Stimulated activated CD8-positive, alpha-beta memory T cell treated with anti-CD3 and anti-CD28 coated beads, Interleukin-15, amount 100 ng/mL, for 48 hours (primary cell): Measurements from ENCODE around the gene PROKR2.

Experiments
- DNase-seq, 2 donors: peaks; one replicate each; pipeline ENCODE4 v3.0.0-alpha.2; 2020; ENCODE audit warnings: low read depth in 2 of 2

Gene PROKR2

DNA sequence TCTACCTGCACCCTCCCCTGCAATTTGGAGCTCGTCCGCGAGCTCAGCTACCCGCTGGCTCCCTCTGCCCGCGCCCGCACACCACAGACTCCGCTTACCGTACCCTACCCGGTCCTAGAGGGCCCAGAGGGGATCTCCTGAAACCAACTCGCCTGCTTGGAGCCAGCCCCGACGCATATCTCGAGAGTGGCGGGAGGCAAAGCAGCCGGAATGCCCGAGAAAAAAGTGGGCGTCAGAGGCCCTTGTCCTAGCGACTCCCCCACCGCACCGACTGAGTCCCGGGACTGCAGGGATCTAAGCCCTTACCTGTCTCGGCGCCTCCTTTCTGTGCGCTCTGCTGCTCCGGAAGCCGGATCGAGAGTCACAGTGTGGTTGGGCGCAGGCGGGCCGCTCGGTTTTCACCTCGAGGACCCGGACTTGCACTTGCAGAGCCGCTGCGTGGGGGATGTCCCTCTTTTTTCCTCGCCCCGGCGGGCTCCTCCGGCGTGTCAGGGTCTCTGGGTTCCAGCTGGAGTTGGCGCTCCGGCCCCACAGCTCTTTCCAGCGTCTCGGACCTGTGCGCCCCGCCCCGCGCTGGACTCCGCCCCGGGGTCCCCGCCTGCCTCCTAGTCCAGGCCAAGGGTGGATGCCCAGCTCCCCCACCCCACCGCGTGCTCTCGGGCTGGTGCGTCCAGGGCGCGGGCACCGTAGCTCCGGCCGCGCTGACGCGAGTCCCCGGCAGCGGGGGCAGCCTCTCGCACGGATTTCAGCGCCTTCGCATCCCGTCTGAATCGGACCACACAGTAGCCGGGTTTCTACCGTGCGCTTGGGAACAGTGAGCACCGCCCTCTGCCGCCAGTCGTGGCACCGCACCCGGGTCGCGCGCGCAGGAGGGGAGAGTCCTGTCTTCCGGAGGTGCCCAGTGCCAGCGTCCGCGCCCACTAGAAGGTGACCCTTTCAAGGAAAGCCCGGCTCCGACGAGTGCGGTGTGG is at the start of gene PROKR2:
PROKR2 (minus strand) TSS at position 767 of the 971 bp plus-strand sequence. CDS start 2,585 bp downstream, outside the sequence.
- DNase-seq: peak in 1 of 2 donors; percentile 13

DNA sequence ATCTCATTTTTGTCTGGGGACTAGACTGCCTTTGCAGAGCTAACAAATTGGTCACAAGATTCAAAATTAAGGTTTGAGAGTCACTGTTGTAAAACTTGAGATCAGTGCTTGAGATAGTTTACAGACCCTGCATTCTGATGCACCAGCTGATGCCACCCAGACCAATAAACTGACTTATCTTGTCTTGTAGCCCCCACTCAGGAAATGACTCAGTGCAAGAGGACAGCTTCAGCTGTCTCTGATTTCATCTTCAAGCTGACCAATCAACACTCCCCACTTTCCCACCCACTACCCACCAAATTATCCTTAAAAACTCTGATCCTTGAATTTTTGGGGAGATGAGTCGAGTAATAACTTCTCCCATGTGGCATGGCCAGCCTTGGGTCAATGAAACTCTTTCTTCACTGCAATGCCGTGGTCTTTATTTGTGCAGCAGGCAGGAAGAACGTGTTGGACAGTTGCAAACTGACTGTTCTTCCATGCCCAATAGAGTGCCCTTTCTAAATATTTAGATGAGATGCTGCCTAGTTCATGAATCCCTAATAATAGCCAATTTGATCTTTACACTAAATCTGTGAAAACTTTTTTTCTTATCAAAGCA is 48.3 kb upstream of the PROKR2 start:
- DNase-seq: no peak

- no peak for DNase-seq
These were observed 47.5 kb upstream of the PROKR2 start for GRCh38 chr20:5364136-5364821.

DNA sequence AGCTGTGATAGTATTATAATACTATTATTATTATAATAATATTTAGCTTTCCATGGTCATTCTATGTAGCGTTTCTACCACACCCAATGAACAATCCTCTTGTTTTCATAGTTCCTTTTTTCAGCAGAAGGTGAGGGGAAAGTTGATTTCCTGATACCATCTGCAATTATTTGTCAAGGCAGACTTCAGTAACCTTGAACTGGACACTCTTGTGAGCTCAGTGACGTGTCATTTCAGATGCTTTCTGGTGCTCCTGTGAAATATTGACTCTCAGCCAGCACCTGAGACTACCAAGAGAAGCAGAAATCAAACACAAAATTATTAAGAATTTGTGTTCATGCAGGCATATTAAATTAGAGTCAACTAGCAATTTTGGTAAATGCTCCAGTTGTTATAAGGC is 46.0 kb upstream of the PROKR2 start:
- DNase-seq: no peak

GRCh38 chr20:5361176-5361575 is 44.4 kb upstream of the PROKR2 start:
- DNase-seq: no peak

GRCh38 chr20:5357946-5358345 is 41.2 kb upstream of the PROKR2 start:
- DNase-seq: no peak

- DNase-seq: no peak
These were observed 40.2 kb upstream of the PROKR2 start for GRCh38 chr20:5356941-5357340.

DNA sequence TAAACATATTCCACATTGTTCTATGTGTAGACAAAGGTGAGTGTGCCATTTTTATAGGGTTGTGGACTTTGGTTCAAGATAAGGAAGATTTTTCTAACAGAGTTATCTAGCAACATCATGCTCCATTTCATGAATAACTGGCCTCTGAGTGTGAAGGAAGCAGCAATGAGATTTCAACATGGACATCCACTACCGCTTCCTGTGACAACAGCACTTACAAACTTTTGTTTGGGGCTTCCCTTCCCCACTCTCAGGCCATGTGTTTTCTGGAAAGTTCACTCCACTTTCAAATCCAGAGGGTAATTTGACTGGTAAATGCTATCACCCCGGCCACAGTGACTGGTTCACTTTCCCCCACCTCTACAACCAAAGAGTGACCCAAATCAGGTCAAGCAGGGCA is 38.1 kb upstream of the PROKR2 start:
- DNase-seq: no peak

- DNase-seq: no peak
These were observed 37.1 kb upstream of the PROKR2 start for GRCh38 chr20:5353624-5354496.

DNA sequence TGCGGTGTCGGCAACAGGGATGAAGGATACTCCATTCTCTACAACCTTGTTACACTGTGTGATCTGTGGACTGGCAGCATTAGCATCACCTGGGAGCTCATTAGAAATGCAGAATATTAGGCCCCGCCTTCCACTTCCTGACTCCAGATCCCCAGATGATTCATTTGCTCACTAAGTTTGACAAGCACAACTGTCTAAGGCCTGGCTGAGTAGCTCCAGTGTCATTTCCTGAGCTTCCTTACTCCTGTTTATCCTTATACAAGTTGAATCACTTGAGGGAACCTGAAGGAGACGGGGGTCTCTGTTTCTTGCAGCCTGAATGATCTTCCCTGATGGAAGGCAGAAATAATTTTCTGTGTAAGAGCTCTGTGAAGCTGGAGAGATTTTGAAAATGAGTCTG is 32.7 kb upstream of the PROKR2 start:
- DNase-seq: no peak

GRCh38 chr20:5342021-5342420 is 25.3 kb upstream of the PROKR2 start:
- DNase-seq: no peak

DNA sequence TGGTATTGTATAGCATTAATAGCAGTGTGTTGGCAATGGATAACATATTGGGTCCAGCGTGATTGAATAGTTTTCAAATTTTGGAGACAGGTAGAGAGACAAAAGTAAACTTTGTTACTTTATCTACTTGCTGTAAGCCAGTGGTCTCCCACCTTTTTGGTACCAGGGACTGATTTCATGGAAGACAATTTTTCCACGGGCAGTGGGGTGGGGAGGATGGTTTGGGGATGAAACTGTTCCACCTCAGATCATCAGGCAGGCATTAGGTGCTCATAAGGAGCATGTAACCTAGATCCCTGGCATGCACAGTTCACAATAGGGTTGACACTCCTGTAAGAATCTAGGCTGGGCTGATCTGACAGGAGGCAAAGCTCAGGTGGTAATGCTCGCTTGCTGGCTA is 14.6 kb upstream of the PROKR2 start:
- no peak for DNase-seq

DNA sequence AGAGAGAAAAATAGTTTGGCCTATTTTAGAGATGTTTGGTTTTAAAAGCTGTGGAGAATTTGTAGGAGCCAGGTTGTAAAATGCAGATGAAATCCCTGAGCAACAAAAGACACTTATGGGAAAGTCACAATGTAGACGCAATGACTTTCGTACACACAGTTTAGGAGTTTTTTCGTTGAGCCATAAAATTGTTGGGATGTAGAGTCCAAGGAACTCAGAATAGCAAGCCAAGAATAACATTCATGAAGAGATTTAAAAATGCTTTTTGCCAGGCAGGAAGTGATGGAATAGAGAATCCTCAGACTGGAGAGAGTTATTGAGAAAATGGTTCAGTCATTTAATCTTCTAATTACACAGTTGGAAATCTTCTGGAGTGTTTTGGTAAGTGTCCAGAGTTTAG is 11.5 kb upstream of the PROKR2 start:
- DNase-seq: no peak

GRCh38 chr20:5327356-5327755 is 10.6 kb upstream of the PROKR2 start:
- no peak for DNase-seq

DNA sequence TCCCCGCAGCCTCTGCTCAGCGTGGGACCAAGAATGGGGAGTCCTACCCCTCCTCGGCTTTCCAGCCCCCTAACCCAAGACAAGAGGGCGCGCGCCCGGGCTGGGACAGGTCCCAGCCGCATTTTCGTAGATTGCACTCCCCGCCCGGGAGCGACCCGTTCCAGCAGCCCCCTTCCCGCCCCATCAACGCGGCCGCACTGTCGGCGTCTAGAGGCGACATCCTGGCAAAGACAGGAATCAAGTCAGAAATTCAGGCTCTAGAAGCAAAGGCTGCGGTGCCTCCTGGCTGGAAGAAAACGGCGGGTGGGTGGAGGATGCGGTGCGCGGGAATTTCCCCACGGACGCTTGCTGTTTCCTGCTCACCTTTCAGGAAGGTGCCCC is 957 bp downstream of the PROKR2 start:
- no peak for DNase-seq

DNA sequence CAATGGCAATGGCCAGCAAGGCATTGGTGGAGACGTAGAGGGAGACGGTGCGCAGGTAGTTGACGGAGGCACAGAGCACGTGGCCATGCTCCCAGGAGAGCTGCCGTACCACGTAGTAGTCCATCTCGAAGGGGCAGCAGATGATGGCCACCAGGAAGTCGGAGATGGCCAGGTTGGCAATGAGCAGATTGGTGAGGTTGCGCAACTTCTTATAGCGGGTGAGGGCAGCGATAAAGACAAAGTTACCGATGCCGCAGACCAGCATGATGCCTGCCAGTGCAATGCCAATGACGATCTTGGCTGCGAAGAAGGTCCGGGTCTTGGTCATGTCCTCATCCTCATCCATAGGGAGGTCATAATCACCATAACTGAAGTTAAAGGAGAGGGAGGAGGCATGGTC is 2.8 kb downstream of the PROKR2 start:
- no peak for DNase-seq

DNA sequence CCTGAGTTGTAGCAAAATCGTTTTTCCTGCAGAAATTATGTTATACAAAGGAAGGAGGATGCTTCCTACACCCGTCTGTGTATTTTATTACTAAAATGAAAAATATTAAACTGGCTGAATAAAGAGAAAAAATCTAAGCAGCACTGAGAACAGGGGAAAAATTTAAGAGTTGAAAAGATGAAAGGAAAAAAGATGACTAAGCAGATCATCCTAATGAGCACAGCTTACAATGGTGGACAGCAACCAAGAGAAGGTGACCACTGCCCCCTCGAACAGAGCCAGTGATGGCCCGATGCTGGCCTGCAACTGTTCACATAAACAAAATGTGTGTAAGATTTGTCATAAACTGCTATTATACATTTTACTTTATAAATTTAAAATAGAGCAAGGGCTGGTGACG is 4.2 kb downstream of the PROKR2 start:
- no peak for DNase-seq

- no peak for DNase-seq
These were observed 6.8 kb downstream of the PROKR2 start for GRCh38 chr20:5309971-5310370.

DNA sequence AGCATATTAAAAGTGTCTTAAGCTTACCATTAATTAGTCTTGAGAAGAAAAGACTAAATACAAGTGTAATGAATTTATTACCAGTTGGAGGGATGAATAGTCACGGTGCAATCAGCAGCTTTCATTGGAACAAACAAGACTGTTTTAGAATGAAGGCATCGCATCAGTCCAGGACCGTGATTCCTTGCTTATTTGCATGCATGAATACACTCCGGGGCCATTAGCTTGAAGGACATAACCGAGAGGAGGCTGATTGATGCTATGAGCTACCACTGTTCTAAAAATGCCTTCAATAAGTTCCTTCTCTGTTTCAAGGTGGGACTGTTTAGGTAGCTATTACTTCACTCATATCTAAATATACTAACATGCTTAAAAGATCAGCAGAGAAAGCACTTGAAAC is 17.9 kb downstream of the PROKR2 start:
- DNase-seq: no peak

DNA sequence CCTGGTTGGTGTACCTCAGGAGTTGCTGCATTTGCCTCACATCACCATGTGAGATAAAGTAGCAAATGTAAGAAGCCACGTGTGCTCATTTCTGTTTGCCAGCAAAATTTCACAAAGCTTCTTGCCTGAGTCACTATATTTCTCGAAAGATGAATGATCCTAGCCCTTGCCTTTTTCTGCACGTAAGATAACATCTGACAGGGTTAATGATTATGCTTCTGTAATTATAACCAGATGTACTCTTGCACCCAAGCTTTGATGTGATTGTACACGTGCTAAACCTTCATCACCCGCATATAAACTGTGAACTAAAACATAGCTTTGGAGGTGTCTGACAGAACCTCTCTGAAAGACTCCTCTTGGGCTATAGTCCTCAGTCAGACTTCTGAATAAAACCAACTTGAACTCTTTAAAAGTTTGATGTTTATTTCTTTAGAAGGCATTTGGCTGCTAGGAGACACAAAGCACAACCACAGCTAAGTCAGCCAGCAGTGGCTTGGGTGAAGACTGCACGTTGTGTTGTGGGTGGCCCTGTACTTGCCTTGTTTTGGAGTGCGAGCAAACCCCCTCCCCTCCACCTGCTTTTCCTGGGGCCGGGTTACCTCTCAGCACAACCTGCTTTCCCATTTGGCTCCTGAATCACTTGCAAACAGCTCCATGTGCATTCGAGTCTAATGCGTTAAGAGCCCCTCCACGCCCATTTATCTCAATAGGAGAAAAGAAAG is 19.3 kb downstream of the PROKR2 start:
- DNase-seq: no peak

DNA sequence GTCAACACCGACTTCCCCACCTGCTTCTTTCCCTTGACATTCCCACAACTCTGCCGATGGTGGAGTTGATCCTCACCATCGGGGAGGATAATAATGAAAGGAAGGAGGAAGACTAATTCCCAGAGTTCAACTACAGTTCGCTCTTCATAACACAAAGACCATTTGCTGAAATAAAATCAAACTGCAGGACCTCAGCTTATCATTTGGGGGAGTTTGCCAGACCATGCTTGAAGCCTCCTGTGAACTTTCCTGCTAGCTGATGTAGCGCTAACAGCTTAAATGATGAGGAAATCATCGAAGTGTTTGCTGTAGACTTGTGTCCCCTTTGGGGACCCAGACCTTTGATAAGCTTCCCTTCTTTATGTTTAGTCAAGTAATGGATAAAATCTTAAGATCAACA is 26.2 kb downstream of the PROKR2 start:
- no peak for DNase-seq
